Suprapubic skin (tissue), 4 donors: ENCODE results near the gene INPP4B.

Experiments
- EP300 ChIP-seq: sonication (generic); formaldehyde crosslinking; IDR thresholded peaks from one replicate; pipeline ENCODE4 v1.6.1; 2017; ENCODE audit warnings: antibody characterized with exemption
- POLR2A ChIP-seq, 2 donors: fragments of 450-650 bp; IDR thresholded peaks; one replicate each; pipeline ENCODE4 v1.6.1; 2017; ENCODE audit warnings: antibody characterized with exemption in 2 of 2, mild to moderate bottlenecking in 2 of 2, moderate library complexity in 2 of 2
- POLR2AphosphoS5 ChIP-seq, 3 donors: sonication (generic); formaldehyde crosslinking; IDR thresholded peaks; one replicate each; pipeline ENCODE4 v1.6.1; 2017; ENCODE audit warnings: antibody characterized with exemption in 3 of 3
- TF ChIP-seq, protein P1 (sequence below), 2 donors: fragments of 200-600 bp in 1 of 2; fragments of 450-650 bp in 1 of 2; sonication (generic) in 1 of 2; IDR thresholded peaks; one replicate each; pipeline ENCODE4 v1.5.1; 2016 to 2019; ENCODE audit warnings: antibody characterized with exemption in 2 of 2, mild to moderate bottlenecking in 1 of 2, moderate library complexity in 1 of 2

- TF ChIP-seq, protein P1, sequence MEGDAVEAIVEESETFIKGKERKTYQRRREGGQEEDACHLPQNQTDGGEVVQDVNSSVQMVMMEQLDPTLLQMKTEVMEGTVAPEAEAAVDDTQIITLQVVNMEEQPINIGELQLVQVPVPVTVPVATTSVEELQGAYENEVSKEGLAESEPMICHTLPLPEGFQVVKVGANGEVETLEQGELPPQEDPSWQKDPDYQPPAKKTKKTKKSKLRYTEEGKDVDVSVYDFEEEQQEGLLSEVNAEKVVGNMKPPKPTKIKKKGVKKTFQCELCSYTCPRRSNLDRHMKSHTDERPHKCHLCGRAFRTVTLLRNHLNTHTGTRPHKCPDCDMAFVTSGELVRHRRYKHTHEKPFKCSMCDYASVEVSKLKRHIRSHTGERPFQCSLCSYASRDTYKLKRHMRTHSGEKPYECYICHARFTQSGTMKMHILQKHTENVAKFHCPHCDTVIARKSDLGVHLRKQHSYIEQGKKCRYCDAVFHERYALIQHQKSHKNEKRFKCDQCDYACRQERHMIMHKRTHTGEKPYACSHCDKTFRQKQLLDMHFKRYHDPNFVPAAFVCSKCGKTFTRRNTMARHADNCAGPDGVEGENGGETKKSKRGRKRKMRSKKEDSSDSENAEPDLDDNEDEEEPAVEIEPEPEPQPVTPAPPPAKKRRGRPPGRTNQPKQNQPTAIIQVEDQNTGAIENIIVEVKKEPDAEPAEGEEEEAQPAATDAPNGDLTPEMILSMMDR (IDR thresholded peaks at IDR 0.05), result no peak
- TF ChIP-seq POLR2A (IDR thresholded peaks at IDR 0.05), result no peak
- TF ChIP-seq POLR2AphosphoS5 (IDR thresholded peaks at IDR 0.05), result no peak
- no peak for TF ChIP-seq EP300
Observed at GRCh38 chr4:142596595-142596994, 249.5 kb downstream of the INPP4B start.
